H4 (cell line): ENCODE data around the gene GATAD1. TPM values are rescaled to one million over a fixed set of nuclear protein-coding genes. Genes with fewer than 3 reads are reported as not detected.
A peak's percentile ranks its signal among the peaks of the same experiment; 100 is the strongest.
"Not testable (repeated sequence)": the region's sequence is repeated elsewhere in the genome, so short reads cannot be mapped to it uniquely, and the experiment has no call there.

Experiments
- DNase-seq: peaks from one replicate; pipeline ENCODE4 v3.0.0-alpha.2; 2015; ENCODE audit warnings: low spot score
- total RNA-seq: library from RNA; depleted of rRNA; stranded (reverse); fragments of >200 nt; shearing (Covaris generic); gene quantifications from 2 replicates; pipeline ENCODE4 v1.2.3, GENCODE V29; 2014; rRNA removed

GATAD1 gene, protein sequence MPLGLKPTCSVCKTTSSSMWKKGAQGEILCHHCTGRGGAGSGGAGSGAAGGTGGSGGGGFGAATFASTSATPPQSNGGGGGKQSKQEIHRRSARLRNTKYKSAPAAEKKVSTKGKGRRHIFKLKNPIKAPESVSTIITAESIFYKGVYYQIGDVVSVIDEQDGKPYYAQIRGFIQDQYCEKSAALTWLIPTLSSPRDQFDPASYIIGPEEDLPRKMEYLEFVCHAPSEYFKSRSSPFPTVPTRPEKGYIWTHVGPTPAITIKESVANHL
- 25.8 and 25.9 TPM in 2 replicates for total RNA-seq

- DNase-seq, result peak; percentile 95
Measured at GRCh38 chr7:92447345-92448204, at the start of gene GATAD1. TSS of gene GATAD1 (plus strand) at chr7:92447482. CDS start at chr7:92447730, 248 bp downstream.

GRCh38 chr7:92397542-92397941 lies 49.7 kb upstream of the GATAD1 start:
- DNase-seq, result no peak

GRCh38 chr7:92400013-92400412 lies 47.3 kb upstream of the GATAD1 start:
- DNase-seq, result no peak

DNA sequence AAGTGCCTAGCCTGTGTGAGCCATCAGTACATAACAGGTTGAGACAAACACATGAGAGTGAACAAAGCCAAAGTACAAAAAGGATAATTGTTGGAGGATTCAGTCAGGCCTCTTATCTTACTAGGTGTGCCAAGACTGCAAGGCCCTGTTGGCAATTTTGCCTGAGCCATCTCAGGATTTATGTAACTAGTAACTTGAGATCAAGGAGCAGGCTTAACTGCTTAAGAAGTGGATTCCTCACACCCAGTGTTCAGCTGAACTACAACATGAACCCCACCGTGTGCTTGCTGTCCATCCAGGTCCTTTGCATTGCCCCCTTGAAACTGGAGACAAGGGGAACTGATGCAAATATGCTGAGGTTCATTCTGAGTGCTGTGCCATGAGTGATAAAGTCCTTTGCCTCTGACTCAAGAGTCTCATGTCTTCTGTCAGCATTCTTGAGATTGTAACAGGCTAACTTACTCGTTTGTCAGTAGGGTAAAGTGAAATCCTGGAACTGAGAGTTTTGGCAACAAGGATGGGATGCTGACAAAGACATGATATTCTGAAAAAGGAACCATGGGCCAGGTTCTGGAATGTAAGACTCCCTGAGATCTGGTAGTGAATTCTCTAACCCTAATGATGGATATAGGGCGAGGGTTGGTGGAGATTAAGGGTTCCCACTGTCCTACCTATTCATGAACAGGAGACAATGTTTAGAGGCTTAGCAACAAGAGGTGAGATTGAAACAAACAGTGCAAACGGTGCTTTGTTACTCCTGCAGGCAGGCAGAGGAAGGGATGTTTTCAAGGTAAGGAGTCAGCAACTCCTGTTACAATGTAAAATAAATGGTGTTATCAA lies 44.1 kb upstream of the GATAD1 start:
- DNase-seq, result no peak

DNA sequence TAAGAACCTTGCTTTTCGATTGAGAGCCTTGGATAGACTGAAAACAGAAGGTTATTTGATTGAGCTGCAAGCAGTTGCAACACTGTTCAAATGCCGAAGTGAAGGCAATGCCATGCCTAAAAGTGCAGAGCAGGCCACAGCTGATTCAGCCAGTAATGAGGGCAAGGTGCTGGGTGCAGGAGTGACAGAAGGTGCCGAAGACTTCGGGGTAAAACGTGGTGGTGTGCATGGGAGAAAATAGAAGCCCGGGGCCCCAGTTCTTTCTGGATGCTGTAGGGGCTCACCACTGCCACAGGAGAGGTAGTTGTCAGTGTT lies 43.6 kb upstream of the GATAD1 start:
- DNase-seq, result no peak

- DNase-seq, result no peak
Measured at GRCh38 chr7:92404170-92404614, 43.1 kb upstream of the GATAD1 start.

GRCh38 chr7:92409357-92409756 lies 37.9 kb upstream of the GATAD1 start:
- DNase-seq, result no peak

DNA sequence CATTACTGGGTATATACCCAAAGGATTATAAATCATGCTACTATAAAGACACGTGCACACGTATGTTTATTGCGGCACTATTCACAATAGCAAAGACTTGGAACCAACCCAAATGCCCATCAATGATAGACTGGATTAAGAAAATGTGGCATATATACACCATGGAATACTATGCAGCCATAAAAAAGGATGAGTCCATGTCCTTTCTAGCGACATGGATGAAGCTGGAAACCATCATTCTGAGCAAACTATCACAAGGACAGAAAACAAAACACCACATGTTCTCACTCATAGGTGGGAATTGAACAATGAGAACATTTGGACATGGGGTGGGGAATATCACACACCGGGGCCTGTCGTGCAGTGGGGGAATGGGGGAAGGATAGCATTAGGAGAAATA lies 37.1 kb upstream of the GATAD1 start:
- DNase-seq, result not testable (repeated sequence)

- DNase-seq, result no peak
Measured at GRCh38 chr7:92412745-92413144, 34.5 kb upstream of the GATAD1 start.

- no peak for DNase-seq
Measured at GRCh38 chr7:92413550-92413949, 33.7 kb upstream of the GATAD1 start.

- no peak for DNase-seq
Measured at GRCh38 chr7:92415225-92415624, 32.1 kb upstream of the GATAD1 start.

DNA sequence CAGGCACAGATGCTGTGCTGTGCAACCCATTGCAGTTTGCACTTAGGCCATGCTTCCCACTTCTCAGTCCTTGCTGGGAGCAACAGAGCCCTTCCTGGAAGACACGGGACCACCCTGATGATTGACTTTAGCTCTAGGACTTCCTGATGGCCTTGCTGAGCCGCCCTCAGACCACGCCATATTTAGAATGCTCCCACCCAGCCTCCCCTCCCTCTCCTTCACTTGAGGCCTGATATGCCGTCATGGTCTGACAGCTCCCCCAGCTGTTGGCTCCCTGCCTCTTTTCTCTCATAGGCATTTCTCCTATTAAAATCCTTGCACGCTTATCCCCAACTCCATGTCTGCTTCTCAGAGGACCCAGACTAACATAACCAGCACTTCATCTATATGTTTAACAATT lies 29.4 kb upstream of the GATAD1 start:
- DNase-seq, result no peak

- DNase-seq, result peak; percentile 23
Measured at GRCh38 chr7:92421676-92422435, 25.4 kb upstream of the GATAD1 start.

- DNase-seq, result no peak
Measured at GRCh38 chr7:92422926-92423325, 24.4 kb upstream of the GATAD1 start.

- DNase-seq, result no peak
Measured at GRCh38 chr7:92423710-92424131, 23.6 kb upstream of the GATAD1 start.

GRCh38 chr7:92425311-92425947 lies 21.9 kb upstream of the GATAD1 start:
- no peak for DNase-seq

- no peak for DNase-seq
Measured at GRCh38 chr7:92427193-92427592, 20.1 kb upstream of the GATAD1 start.

- DNase-seq, result no peak
Measured at GRCh38 chr7:92432299-92432946, 14.9 kb upstream of the GATAD1 start.

GRCh38 chr7:92433019-92433418 lies 14.3 kb upstream of the GATAD1 start:
- DNase-seq, result no peak

DNA sequence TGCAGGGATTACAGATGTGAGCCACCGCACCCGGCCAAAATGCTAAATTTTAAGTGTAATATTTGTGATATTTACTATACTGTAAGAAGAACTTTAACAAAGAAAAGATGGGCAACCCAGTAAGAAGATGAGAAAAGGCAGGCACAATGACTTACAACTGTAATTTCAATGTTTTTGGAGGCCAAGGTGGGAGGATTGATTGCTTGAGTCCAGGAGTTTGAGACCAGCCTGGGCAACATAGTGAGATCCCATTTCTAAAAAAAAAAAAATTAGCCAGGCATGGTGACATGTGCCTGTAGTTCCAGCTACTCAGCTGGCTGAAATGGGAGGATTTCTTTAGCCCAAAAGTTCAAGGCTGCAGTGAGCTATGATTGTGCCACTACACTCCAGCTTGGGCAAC lies 11.7 kb upstream of the GATAD1 start:
- no peak for DNase-seq
